Amniotic stem cell (primary cell): Measurements from ENCODE around the gene LSP1.
"Not testable (repeated sequence)": the region's sequence is repeated elsewhere in the genome, so short reads cannot be mapped to it uniquely, and the experiment has no call there.

ENCODE experiments used
- DNase-seq: peaks from one replicate; lab custom pipeline; 2025; lab: John Stamatoyannopoulos, UW

LSP1 gene

DNA sequence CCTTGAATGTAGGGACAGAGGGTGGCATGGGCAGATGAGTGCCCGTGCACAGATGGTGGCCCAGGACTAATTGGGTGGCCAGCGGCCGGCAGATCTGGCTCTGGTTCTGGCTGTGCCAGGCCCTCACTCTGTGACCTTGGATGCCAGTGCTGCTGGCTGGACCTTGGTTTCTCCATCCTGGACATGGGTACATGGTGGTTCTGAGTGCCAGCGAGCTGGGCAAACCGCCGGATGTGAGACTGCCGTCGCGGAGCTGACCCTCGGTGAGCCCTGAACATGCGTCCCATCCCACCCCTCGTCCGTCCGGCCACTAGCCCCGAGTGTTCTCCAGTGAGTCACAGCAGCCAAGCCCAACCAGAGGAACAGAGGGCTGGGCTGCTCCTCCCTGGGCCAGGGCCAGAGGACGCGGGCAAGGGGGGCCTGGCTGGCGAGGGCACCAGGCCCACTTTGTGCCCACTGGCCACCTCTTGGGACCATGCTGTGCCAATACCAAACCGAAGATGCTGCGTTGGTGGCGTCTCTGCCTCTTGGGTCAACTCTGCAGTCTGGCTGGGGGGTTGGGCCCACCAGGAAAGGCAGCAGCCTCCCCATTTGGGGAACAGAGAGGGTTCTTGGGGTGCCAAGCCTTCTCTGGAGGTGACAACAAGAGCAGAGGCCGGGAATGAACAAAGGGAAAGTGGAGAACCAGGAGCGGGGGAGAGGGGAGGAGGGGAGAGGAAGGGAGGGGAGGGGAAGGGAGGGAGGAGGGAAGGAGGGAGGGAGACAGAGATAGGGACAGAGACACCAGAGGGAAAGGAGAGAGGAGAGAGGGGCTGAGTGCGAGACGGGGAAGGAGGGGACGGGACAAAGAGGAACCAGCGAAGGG is 10.7 kb downstream of the LSP1 start:
- peak; percentile 73 for DNase-seq

DNA sequence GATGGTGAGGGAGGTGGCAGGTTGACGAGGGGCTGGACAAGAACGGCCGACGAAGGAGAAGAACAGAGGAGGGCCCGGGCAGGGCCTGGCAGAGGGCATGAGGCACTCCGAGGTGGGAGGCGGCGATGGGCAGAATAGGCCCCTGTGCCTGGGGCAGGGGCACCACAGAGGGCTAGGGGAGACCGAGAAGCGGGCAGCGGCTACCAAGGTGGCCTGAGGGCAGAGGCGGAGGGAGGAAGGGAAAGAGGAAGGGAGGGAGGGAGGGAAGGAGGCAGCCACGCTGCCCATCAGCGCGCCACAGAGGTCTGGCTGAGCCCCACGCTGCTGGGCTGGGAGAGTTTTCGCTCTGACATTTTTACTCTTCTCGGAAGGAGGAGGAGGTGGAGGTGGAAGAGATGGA is 11.3 kb downstream of the LSP1 start:
- no peak for DNase-seq

DNA sequence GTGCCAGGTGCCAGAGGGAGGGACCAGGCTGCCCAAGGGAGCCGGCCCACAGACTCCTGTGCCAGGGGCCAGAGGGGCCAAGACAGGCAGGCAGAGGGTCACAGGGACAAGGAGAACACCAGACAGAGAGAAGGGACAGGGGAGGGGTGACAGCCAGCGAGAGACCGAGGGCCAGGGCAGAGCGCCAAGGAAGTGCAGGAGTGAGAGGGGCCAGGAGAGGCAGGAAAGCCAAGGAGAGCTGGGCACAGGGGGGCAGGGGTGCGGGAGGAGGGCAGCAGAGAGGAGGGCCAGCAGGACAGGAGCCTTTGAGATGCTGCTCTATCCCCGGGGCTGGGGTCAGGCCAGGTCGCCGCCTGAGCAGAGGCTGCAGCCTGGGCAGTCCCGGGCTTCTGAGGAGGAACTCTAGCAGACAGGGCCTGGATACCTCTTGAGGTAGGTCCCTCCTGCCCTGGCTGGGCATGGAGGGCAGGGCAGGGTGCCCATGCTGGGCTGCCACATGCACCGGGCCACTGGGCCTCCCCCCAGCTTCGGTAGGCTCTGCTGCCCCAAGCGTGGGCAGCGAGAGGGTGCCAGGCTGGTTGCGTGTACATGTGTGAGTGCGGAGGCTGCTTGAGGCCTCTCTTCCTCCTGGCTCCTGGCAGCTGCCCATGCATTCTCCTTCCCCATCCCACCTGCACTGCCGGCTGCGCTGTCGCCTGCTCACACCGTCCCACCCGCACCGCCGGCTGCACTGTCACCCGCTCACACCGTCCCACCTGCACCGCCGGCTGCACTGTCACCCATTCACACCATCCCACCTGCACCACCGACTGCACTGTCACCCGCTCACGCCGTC is 12.2 kb downstream of the LSP1 start:
- no peak for DNase-seq

DNA sequence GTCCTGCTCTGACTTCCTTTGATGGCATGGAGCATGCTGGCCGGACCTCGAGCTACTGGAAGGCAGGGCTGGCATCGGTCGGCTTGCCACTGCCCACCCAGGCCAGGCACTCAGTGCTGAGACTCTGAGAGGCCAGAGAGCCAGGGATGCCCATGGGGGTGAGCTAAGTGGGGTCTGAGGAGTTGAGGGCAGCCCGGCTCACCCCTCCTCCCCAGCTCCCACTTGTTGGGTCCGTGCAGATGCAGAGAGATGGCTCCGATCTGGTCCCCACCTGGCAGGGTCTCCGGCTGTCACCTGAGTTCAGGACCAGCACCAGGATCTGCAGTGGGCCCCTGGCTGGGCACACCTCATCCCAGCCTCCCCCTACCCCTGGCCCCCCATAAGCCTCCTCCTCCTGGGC is 13.3 kb downstream of the LSP1 start:
- no peak for DNase-seq

DNA sequence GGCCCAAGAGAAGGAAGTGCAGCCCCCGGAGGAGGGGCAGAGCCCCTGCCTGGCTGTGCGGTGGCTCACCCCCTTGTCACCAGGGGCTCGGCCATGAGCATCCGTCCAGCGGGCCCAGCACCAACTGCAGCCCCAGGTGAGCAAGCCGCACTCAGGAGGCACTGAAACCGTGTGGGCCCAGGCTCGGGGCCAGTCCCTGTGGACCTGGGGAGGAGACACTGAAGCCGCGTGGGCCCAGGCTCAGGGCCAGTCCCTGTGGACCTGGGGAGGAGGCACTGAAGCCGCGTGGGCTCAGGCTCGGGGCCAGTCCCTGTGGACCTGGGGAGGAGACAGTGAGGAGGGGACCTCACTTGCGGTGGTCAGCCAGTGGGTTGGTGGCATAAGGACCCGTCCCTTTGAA is 13.9 kb downstream of the LSP1 start:
- no peak for DNase-seq

DNA sequence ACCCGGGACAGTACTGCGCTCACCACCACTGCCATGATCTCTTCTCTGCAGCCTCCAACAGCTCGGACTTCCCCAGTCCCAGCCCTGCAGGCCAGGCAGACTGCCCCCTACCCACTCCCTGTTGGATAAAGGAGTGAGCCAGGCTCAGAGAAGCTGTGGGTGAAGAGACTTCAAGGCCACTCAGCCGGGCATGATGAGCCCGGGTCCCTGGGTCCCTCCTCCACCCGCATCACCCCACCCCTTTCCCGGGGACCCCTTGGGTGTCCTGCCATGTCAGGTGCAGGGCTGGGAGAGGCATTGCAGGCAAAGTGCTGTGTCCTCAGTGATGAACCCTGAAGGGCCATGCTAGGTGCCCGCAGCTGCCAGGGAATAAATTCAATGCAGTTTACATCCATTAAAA is 14.5 kb downstream of the LSP1 start:
- DNase-seq = no peak

DNA sequence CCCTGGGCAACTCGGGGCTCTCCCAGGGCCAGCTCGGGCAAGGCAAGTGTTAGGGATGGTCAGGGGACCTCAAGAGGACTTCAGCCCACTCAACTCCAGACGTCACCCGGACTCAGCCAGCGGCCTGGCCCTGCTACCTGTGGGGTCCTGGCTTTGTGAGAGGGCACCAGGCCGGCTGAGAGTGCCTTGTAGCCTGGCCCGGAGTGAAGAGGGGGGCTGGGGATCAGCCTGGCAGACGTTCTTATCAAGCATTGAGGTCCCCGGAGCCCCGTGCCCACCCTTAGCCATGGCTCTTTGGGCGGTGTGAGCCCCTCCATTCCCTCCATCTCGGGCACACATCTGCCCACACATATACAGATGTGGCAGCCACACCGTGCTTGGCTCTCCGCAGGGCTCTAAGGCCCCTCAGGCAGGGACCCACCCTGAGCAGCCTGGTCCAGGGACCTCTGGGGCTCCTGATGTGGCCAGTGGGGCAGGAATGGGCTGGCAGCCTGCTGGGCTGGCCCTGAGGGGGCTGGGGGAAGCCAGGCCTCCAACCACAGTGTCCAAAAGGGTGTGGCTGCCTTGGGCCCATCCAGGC is 15.3 kb downstream of the LSP1 start:
- DNase-seq = no peak

DNA sequence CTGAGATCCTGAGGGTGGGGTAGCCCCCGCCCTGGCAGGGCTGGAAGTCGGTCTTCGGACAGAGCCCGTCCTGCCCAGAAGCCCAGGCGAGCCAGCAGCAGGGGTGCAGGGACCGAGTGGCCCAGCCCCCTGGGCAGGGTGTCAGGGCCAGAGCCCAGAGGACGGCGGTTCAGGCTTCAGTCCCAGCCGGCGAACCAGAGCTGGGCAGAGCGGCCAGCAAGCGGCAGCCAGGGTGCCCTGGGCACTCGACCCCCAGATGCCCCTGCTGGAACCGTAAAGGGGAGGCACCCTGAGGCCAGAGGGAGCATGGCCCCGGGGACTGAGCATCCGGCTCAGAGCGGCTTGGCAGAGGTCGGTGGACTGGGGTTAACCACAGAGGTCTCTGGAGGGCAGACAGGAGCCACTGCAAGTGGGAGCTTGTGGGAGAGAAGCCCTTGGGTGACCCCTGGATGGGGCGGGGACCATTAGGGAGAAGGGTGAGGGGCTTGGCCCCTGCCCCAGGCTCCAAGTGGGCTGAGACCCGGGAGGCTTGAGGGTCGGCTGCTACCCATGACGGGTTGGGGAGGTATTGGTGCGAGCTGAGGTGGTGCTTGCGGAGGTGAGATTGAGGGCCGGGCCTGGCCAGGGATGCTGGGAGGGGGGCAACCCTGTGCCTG is 15.9 kb downstream of the LSP1 start:
- DNase-seq = no peak

DNA sequence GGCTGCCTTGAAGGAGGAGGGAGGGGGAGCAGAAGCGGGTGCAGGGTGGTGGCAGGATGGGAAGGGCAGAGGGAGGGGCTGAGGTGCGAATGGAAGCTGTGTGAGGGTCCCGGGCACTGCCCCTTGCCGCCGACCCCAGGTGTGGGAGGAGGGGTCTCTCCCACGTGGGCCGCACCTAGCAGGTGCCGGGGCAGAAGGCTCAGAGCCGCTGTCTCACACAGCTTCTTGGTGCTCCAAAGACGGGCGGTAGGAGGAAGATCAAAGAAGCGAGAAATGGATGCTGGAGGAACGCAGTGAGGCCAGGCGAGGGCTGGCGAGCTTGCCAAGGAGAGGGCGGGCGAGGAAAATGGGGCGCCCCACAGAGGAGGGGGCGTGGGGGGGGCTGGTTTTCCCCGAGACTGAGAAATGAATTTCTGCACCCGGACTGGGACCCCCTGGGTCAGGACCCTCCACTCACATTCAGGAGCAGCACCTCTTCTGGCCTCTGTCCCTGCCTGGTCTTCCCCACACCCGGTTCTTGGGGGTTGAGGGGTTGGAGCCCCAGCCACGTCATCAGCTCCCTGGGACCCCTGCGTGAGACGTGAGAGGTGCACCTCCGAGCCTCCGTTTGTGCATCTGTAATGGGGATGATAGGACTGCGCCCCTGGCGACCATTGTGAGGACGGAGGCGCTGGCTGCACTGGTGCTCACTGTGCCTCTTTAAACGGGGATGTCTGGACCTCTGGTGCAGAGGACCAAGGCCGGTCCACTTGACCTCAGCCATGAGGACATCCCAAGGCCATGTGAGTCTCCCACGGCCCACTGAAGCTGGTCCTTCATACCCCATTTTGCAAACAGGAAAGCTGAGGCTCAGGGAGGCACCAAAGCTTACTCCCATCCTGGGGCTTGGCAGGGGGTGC is 16.8 kb downstream of the LSP1 start:
- DNase-seq = no peak

DNA sequence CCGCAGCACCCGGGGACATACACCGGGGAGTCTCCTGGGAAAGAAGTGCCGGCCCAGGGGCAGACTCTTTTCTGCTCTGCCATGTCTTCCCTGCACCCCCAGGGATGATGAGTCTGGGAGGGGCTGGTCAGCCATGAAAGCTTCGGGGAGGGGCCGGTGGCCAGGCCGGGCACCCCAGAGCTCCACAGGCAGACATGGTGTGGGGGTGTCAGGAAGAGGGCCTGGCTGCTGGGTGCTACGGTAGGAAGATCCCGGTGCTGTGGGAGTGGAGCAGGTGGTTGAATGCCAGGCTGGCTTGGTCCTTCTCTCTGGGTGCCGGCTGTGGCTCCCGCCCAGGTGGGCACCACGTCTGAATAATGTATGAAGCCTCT is 17.4 kb downstream of the LSP1 start:
- DNase-seq = no peak

DNA sequence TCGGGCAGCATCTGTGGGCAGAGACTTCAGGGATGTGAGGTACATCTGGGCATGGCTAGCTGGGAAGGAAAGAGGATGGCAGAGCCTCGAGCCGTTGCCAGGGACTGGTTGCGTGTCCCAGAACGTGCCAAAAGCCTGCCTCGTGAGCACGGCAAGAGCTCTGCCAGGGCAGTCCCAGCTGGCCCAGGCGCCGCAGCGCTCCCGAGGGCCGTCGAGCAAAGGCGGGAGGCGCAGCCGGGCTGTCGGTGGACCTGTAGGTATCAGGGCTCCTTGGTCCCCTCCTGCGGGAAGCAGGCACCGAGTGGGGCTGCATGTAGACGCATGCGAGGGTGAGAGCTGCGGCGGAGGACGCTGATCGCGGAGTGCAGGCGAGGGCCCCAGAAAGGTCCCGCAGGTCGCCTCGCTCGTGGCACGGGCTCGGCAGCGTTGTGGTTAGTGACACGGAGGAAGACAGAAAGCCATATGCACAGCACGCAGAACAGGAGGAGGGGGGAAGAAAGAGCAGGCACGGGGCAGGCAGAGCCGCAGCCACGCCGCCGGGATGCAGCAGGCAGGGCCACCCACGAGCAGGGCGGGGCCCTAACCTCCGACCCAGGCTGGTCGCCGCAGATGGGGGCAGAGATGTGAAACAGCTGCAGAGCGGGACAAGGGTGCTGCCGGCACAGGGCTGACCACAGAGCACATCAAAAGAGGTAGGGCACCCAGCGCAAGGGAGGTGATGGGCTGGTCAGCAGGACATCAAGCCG is 18.0 kb downstream of the LSP1 start:
- DNase-seq = no peak

DNA sequence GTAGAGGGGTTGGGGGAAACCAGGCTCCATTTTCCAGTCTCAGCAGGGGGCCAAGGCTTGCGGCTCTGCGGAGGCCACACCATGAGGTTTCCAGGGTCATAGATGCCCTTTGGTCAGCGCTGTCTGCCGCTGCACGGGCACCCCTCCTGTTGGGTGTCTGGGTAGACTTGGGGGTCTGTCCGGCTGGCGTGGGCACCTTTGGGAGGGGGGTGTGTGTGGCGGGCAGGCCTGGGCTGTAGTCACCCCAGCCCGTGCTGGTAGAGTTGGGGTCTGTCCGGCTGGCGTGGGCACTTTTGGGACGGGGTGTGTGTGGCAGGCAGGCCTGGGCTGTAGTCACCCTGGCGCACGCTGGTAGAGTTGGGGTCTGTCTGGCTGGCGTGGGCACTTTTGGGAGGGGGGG is 18.6 kb downstream of the LSP1 start:
- no peak for DNase-seq

DNA sequence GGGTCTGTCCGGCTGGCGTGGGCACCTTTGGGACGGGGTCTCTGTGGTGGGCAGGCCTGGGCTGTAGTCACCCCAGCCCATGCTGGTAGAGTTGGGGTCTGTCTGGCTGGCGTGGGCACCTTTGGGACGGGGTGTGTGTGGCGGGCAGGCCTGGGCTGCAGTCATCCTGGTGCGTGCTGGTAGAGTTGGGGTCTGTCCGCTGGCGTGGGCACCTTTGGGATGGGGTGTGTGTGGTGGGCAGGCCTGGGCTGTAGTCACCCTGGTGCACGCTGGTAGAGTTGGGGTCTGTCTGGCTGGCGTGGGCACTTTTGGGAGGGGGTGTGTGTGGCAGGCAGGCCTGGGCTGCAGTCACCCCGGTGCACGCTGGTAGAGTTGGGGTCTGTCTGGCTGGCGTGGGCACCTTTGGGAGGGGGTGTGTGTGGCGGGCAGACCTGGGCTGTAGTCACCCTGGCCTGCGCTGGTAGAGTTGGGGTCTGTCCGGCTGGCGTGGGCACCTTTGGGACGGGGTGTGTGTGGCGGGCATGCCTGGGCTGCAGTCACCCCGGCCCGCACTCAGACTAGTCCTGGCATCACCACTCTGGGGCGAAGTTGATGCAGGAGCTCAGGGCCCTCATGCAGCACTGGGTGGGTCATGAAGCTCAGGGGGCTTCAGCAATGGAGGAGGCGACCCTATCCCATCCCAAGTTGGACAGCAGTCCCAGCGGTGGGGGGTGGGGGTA is 19.5 kb downstream of the LSP1 start:
- no peak for DNase-seq

DNA sequence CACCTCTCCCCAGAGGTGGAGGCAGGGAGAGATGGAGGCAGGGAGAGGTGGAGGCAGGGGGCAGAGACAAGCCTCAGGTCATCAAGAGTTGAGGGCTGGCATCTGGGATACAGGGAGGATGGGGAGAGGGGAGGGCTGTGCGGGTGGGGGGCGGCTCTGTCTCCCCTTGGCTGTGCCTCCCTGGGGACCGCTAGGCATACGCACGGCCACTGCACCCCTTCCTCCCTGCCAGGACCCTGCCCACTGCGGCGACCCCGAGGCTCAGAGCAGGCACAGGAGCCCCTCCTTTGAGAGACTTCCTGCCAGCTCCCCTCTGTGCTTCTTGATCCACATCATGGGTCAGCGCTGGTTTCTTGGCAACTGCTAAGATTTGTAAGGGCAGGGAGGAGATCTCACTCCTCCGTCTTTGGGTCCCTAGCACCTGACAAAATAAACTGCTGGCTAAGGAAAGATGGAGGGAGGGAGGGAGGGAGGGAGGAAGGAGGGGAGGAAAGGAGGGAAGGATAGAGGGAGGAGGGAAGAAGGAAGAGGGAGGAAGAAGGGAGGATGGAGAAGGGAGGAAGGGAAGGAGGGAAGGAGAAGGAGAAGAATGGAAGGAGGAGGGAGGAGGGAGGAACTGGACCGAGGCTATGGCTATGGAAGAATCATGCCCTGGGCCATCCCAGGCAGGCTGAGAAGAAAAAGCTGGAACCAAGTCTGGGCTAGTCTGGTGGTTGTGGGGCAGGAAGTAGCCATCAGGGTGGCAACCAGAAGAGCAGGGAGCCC is 20.3 kb downstream of the LSP1 start:
- DNase-seq = no peak

DNA sequence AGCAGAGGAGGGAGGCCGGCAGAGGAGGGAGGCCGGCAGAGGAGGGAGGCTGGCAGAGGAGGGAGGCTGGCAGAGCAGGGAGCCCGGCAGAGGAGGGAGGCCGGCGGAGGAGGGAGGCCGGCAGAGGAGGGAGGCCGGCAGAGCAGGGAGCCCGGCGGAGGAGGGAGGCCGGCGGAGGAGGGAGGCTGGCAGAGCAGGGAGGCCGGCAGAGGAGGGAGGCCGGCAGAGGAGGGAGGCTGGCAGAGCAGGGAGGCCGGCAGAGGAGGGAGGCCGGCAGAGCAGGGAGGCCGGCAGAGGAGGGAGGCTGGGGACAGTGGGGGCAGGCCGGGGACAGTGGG is 20.9 kb downstream of the LSP1 start:
- not testable (repeated sequence) for DNase-seq

DNA sequence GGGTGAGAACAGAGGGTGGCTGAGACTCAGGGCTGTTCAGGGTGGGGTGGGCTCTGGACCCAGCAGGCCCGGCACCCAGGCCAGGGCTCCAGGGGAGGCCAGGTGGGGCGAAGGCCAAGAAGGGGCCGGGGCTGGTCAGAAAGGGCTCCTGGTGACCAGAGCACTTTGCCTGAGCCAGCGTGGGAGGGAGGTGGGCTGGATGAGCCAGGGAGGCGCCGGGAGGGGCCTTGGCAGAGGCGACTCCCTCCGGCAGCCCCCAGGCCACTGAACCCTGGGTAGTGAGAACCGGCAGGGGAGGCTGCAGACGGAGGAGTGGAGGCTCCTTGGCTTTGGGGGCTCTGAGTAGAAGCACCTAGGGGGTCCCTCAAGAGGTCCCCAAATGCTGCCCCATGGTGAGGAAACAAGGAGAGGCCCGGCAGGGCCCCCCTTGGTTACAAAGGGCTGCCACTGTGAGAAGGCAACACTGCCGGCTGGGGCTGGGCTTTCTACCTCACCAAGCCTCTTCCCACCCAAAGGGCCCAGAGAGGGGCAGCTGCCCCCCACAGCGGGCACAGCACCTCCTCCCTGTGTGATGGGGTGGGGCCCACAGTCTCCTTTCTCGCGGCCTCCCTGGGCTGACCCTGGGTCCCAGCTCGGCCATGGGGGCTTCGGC is 21.7 kb downstream of the LSP1 start:
- not testable (repeated sequence) for DNase-seq

DNA sequence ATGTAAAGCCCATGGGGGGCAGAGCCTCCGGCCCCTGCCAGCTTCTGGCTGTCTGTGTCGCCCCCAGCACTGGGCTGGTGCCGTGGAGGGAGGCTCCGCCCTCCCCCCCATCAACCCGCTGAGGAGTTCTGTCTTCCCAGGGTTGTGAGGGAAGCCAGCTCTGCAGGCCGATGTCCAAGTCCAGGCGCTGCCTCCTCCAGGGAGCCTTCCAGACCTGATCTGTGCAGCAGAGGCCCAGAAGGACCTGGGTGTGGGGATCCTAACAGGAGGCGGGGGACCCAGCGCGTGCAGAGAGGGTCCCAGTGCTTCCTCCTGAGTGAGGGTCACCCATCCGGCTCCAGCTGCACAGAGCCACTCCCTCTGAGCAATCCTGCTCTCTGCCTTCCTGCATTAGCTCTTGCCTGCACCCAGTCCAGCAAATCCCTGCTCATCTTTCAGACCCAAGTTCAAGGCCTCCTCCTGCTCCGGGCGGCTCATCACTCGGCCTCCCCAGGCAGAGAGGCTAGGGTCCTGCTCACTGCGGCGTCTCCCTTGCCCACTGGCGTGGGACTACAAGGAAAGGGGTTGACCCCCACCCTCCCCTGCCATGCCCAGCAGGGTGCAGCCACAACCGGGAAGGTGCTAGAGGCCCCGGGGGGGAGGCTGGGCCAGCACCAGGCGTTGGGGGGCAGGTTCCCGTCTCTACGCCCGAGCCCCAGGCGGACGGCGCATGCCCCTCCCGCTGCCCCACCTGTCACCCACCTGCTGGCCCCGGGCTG is 22.4 kb downstream of the LSP1 start:
- DNase-seq = no peak

DNA sequence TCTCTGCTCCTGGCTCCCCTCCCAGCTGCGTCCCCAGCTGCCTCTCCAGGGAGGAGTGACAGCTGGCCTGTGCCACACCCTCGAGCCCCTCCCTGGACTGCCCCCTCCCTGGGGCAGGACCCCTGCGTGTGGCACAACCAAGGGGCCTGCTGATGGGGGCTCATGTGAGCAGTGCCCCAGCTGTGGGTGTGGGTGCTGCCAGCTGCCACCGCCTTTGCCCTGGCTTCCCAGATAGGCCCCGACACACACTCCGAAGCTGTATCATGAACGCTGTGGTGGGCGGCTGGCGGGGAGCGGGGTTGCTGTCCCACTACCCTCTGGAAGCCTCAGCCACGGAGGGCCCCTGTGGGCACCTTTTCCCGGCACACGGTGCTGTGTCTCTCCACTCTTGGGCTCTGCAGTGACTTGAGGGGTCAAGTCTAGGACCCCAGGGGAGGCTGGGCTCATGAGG is 23.0 kb downstream of the LSP1 start:
- not testable (repeated sequence) for DNase-seq
